NCI-H526 treated with DMSO at 0.1 percent for 48 hours (cell line): Measurements from ENCODE around the gene AKAP17A.
A peak's percentile ranks its signal among the peaks of the same experiment; 100 is the strongest.

Source experiments
- DNase-seq: peaks from one replicate; lab custom pipeline; 2025; lab: John Stamatoyannopoulos, UW

Gene AKAP17A

DNA sequence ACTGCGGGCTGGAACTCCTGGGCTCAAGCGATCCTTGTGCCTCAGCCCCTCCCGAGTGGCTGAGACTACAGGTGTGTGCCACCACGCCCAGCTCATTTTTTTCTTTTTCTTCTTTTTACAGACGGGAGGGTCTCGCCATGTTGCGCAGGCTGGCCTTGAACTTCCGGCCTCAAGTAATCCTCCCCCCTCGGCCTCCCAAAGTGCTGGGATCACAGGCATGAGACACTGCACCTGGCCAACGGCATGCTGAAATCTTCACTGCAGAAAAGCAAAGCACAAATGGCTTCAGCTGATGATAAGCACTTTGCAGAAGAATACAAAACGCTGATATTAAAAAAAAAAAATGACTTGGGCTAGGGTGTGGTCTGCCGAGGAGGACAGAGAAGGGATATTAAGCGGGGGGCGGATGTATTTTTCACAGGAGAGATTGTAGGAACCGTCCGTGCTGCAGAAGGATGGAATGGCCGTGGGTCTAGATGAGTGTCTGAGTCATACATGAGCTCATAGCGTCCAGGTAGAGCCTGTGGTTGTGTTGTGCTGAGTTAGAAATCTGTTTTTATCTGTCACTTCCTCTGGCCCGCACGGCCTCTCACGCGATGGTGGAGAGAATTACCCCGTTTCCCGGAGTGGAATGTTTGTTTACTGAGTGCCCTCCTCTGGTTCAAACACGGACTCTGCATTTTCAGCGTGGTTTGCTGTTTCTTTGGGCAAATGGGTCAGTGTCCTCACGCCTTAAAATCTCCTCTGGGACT is 8.5 kb upstream of the AKAP17A start:
- no peak for DNase-seq

DNA sequence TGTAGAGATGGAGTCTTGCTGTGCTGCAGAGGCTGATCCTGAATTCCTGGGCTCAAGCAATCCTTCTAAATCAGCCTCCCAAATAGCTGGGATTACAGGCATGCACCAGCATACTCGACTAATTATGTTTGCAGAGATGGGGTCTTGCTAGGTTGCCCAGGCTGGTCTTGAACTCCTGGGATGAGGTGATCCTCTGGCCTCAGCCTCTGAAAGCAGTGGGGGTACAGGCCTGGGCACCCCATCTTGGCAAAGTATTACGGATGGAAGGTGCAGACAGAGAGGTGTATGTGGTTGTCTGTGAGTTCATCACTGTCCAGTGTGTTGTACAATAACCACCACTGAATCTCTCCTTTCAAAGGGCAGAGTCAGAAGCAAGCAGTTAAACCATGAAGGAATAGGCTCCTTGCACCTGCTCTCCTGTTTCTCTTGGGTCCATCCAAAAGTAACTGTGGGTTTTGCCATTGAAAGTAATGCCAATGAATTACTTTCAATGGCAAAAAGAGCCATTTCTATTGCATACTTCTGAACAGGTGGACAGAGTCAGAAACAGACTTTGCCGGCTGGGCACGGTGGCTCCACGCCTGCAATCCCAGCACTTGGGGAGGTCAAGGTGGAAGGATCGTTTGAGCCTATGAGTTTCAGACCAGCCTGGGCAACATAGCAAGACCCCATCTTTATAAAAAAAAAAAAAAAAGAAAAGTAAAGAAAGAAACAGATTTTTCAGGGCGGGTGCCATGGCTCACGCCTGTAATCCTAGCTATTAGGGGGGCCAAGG is 7.0 kb upstream of the AKAP17A start:
- no peak for DNase-seq

DNA sequence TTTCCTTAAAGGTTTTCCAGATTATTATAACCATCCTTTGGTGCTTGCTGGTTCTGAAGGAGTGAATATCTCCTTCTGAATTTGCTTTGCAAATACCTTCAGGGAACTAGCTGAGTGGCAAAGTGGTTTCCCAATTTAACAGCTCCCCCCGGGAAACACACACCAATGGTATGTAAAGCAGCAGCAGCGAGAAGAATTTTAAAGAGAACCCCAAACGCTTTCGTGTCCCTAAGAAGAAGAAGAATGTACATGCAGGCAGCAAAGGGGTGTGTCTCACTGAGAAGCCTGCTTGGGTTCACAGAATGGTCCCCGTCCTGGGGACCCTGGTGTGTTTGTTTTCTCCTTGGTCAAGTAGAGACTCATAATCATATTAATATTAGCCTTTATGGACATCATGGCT is 4.2 kb upstream of the AKAP17A start:
- peak; percentile 92 for DNase-seq

DNA sequence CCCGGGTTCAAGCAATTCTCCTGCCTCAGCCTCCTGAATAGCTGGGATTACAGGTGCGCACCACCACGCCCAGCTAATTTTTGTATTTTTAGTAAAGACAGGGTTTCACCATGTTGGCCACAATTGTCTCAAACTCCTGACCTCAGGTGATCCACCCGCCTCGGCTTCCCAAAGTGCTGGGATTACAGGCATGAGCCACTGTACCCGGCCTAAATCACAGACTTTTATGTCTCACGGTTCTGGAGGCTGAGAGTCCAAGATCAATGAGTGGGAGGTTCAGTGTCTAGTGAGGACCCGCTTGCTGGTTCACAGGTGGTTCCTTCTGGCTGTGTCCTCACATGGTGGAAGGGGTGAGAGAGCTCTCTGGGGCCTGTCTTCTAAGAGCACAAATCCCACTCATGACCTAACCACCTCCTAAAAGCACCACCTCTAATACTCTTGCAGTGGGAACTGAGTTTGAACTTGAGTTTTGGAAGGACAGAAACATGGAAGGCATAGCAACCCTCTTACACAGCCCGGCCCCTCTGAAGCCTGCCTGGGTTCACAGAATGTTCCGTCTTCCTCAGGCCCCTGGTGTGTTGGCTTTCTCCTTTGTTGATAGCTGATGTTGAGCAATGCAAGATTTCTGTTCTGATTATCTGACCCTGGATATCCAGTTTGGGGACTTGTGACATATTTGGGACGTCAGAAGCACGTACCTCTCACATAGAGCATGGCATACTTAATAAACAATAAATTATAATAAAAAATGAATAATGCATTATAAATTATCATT is 1.9 kb upstream of the AKAP17A start:
- no peak for DNase-seq

DNA sequence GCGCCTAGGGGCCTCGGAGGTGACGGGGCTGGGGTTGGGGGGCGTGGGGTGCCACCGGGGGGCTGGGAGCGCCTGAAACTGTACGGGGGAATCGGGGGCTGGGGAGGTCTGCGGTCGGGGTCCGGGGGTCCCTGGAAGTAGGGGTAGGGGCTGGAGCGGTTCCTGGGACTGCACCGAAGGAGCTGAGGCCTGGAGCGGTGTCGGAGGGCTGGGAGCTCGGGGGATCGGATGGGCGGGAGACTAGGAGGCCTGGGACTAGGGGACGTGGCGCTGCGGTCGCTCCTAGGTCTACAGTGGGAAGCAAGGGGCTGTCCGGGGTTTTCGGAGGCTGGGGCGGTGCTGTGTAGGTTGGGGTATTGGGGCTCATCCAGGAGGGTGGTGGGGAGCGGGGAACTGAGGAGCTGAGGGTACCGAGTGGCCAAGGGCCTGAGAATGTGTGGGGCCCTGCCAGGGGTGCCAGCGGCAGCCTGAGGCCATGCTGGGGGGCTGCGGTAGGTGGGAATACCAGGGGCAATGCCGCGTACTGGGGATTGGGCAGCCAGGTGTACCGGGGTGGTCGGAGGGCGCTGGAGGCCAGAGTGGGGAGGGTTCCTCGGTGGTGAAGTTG is 562 bp downstream of the AKAP17A start:
- no peak for DNase-seq

DNA sequence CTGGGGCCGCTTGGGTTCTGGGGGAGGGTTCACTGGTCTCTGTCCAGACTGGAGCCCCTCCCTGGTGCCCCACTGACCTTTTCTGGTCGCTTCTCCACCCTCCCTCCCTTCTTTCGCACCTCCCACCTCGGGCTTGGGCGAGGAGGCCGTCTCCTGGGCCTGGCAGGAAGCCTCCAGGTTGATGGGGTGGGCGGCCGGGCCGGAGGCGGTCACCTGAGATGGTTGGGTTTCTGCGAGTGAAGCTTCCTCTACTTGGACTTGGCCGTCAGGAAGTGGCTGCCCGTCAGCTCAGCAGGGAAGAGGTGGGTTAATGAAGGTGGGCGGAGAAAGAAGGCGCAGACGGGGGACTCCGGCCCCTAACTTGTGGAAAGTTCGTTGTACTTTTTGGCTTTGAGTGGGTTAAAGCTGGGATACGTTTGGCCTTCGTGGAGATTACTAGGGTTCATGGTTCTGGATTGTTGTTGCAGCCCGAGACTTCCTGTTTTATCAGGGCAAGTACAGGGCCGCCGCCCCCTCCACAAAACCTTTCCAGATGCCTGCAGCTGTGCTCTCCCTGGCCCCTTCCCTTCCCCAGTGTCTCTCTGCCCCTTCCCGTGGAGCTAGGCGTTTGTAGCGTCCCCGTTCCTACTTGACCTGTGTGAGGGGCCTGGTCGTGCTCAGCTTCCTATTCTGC is 1.2 kb downstream of the AKAP17A start:
- no peak for DNase-seq

DNA sequence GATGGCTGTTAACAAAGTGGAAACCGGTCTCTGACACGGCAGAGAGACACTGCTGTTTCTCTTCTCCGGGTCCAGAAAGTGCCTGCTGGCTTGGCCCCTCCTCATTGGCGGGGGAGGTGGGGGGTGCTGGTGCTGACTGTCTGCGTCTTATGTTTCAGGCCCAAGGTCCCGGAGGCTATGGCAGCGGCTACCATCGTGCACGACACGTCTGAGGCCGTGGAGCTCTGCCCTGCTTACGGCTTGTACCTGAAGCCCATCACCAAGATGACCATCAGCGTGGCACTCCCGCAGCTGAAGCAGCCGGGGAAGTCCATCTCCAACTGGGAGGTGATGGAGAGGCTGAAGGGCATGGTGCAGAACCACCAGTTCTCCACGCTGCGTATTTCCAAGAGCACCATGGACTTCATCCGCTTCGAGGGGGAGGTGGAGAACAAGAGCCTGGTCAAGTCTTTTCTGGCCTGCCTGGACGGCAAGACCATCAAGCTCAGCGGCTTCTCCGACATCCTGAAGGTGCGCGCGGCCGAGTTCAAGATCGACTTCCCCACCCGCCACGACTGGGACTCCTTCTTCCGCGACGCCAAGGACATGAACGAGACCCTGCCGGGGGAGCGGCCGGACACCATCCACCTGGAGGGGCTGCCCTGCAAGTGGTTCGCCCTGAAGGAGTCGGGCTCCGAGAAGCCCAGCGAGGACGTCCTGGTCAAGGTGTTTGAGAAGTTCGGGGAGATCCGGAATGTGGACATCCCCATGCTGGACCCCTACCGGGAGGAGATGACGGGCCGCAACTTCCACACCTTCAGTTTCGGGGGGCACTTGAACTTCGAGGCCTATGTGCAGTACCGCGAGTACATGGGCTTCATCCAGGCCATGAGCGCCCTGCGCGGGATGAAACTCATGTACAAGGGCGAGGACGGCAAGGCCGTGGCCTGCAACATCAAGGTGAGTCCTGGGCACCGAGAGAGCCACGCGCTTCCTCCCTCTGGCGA is 2.2 kb downstream of the AKAP17A start:
- no peak for DNase-seq

DNA sequence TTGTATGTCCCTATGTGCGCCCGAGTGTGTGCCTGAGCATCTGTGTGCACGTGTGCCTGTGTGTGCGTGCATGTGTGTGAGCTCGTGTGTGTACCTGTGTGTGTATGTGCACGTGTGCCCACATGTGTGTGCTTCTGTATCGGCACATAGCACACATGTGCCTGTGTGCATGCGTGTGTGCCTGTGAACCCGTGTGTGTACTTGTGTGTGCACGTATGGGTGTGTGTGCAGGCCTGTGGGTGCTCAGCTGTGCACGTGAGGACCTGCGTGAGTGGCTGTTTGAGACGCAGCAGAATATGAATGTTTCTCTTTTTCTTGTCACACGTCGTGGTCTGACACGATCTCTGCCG is 4.3 kb downstream of the AKAP17A start:
- DNase-seq: no peak

DNA sequence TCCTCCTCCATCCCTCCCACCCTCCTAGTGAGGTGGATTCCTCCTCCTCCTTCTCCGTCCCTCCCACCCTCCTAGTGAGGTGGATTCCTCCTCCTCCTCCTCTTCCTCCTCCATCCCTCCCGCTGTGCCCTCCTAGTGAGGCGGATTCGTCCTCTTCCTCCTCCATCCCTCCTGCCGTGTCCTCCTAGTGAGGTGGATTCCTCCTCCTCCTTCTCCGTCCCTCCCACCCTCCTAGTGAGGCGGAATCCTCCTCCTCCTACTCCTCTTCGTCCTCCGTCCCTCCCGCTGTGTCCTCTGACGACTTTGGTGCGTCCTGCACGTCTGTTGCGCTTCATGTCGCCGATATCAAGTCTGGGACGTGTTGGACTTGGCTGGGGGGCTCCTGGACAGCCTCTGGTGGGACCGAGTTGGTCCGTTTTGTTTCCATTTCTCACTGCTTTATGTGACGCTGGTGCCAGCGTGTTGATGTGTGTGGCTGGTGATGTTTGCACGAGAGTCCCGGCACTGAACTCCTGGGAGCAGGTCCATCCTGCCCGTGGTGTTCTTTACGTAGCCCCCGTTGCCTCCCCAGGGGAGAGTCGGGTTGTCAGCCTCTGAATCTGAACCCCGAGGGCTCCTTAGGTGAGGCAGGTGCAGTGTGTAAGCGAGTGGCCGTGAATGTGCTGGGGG is 5.4 kb downstream of the AKAP17A start:
- no peak for DNase-seq

DNA sequence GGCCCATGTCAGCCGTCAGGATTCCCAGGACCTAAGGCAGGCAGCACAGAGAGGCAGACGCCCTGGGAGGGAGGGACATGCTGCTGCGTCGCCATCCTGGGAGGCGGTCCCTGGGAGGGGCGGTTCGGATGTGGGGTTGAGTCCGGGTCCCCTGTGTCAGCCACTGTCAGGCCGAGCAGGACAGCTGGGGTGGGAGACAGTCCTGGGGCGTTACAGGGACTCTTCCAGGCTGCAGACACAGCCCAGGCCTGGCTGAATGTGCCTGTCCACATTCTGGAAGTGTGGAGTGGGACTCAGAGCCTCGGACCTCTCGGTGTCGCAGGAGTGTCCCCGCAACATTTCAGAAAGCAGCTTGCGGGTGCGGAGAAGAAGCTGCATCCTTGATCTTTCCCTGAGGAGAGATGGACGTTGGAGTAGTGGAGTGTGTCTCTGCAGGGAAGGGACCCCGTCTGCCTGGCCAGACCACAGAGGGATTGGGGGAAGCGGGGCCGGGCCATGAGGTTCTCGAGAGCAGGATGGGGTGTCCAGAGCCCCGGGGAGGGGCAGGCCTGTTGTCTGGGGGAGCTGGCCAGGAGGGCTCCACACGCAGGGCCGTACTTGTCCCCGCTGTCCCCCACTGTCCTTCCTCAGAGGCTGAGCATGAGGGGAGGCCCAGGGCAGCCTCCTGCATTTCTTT is 6.1 kb downstream of the AKAP17A start:
- no peak for DNase-seq

DNA sequence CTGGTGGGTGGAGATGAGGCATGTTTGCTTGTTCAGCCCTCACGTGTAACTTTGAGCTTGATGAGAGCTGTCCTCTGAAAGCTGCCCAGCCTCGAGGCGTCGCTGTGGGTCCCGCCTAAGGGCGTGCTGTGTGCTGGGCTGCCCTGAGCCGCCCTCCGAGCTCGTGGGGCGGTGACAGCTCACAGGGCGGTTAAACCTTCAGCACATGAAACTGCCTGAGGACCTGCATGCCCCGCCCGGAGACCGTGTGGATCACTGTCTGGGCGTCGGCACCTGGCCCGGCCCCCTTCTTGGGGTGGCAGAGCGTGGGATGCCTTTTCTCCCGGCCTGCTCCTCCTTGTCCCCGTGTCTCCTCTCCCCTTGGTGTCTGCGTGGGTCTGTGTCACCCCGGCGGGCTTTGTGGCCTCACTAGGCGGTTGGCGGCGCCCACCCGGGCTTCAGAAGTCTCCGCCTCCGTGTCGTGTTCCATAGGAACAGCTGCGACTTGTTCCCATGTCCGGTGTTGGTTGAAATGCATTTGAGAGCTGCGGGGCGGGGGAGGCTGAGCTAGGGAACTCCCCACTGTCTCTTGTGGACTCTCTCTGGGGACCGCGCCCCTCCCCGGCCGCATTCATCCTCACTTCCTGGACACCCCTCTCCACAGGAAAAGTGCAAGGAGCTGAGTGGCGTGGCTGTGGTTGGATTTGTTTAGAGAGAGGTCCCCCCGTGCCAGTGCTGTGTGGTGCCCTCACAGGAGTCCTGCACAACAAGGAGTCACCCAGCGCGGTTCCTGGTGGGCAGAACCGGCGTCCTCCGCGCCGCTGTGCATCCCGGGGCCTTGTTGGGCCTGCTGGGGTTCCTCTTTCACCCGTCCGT is 6.8 kb downstream of the AKAP17A start:
- DNase-seq: no peak

DNA sequence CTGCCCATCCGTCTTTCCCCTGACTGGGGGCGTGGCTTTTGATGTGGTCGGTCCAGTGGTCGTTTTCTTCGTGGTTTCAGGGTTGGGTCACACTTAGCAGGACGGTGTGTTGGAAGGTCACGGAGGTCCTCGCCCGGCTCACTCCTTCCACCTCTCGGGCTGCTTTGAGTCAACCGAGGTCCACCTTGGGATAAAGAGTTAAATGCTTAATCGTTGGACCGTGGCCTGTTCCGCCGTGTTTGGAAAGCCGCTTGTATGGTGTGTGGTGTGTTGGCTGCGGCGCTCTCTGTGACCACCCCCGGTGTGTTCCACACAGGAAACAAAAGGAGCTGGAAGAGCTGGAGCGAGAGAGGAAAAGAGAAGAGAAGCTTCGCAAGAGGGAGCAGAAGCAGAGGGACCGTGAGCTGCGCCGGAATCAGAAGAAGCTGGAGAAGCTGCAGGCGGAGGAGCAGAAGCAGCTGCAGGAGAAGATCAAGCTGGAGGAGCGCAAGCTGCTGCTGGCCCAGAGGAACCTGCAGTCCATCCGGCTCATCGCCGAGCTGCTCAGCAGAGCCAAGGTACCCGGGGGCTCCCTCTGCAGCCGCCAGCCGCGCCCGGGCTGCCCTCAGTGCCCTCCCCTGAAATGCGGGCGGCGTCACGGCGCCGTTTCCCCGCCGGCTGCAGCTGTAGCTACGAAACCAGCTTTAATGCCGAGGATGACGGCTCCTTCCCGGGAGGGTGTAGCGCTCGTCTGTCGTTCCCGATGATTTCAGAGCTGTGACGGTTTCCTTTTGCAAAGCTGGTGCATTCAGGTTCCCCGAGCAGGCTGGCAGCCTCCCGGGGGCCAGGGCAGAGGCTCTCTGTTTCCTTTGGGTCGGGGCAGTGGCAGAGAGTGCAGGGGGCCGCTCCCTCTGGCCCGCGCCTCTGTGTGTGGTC is 7.7 kb downstream of the AKAP17A start:
- no peak for DNase-seq

DNA sequence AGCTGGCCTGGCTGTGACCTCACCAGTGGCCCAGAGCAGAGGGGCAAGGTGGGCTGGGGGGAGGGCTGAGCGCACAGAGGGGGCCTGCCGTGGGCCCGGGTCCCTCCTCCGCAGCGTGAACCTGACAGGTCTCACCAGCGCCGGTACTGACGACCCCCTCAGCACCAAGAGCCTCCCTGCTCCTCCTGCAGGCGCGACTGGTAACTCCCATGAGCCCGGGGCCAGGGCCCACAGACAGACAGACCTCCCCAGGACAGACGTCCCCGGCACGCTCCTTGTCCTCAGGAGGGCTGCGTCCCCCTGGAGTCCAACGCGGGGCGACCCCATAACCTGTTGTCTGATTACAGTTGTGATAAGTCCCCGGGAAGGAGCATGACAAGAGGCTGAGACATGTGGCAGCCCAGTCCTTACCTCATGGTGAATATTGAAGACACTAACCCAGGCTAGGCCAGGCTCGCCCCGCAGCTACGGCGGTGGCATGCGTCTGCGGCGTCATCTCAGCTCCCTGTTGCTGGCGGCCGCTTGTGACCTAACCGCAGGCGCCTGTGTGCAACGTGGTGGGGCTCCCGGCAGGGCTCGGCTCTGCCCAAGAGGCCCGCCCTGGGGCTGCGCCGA is 8.5 kb downstream of the AKAP17A start:
- no peak for DNase-seq

DNA sequence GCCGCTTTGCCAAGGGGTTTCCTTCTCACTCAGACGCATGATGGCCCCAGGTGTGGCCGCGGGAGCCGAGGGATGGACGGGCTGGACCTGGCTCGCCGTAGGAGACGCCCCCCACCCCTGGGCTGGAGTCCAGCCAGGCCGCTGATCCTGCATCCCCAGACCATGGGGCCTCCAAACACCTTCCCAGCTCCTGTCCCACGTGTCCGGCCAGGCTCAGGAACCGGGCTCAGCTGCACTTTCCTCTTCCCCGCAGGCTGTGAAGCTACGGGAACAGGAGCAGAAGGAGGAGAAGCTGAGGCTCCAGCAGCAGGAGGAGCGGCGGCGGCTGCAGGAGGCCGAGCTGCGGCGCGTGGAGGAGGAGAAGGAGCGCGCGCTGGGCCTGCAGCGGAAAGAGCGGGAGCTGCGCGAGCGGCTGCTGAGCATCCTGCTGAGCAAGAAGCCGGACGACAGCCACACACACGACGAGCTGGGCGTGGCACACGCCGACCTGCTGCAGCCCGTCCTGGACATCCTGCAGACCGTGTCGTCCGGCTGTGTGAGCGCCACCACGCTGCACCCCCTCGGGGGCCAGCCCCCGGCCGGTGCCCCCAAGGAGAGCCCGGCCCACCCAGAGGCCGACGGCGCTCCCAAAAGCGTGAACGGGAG is 9.1 kb downstream of the AKAP17A start:
- no peak for DNase-seq

DNA sequence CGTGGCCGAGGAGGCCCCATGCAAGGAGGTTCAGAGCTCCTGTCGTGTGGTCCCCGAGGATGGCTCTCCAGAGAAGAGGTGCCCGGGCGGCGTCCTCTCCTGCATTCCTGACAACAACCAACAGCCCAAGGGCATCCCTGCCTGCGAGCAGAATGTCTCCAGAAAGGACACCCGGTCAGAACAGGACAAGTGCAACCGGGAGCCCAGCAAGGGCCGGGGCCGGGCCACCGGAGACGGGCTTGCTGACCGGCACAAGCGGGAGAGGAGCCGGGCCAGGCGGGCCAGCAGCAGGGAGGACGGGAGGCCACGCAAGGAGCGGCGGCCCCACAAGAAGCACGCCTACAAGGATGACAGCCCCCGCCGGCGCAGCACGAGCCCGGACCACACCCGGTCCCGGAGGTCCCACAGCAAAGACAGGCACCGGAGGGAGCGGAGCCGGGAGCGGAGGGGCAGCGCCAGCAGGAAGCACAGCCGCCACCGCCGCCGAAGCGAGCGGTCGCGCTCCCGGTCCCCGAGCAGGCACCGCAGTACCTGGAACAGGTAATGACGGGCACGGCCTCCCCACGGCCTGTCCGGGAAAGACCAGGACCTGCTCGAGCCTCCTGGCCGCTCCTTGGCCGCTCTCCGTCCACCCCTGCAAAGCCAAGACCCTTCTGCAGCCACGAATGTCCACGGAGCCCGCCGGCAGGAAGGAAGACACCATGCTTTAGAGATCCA is 9.8 kb downstream of the AKAP17A start:
- DNase-seq: no peak

DNA sequence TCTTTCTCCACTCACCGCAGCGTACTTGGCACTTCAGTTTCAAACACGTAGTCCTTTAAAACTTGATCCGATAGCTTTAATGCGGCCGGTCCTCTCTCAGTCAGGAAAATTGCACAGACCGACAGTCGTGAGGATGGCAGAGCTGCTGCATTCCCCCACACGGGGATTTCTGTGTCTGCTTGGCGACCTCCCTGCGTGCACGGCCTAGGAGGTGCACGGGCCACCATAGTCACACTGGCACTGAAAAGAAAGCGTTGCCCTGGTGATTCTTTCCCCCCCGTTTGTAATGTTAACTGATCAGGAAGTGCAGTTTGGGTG is 10.3 kb downstream of the AKAP17A start:
- DNase-seq: no peak
